Mesenchymal stem cell (in vitro differentiated cells and primary cell): ENCODE data around the gene FOXI1.

ENCODE experiments used
- DNase-seq: peaks from one replicate; pipeline ENCODE4 v3.0.0-alpha.2; 2013
- H2AFZ ChIP-seq: one replicate; pipeline ENCODE4 v1.6.1; 2013; ENCODE audit warnings: low read depth, mild to moderate bottlenecking, control low read depth, inconsistent platforms, low read length, moderate library complexity
- H2AK5ac ChIP-seq: 2 replicates; pipeline ENCODE4 v1.6.1; 2013; ENCODE audit warnings: low read length, moderate library complexity, mild to moderate bottlenecking, inconsistent platforms; ENCODE audit not compliant: severe bottlenecking
- H2BK120ac ChIP-seq: one replicate; pipeline ENCODE4 v1.6.1; 2013; ENCODE audit warnings: low read depth, mild to moderate bottlenecking, inconsistent platforms, low read length, moderate library complexity
- H2BK12ac ChIP-seq, 2 experiments: one replicate each; pipeline ENCODE4 v1.6.1; 2013; ENCODE audit warnings: inconsistent platforms in 2 of 2, low read length in 2 of 2, mild to moderate bottlenecking in 2 of 2, moderate library complexity in 2 of 2, control low read depth in 1 of 2
- H2BK15ac ChIP-seq: one replicate; pipeline ENCODE4 v1.6.1; 2013; ENCODE audit warnings: mild to moderate bottlenecking, low read depth, inconsistent platforms; ENCODE audit not compliant: poor library complexity, severe bottlenecking
- H2BK5ac ChIP-seq: 2 replicates; pipeline ENCODE4 v1.6.1; 2013; ENCODE audit warnings: low read depth, mild to moderate bottlenecking, low read length, control low read depth, inconsistent platforms; ENCODE audit not compliant: poor library complexity, severe bottlenecking
- H3K14ac ChIP-seq, 2 experiments: one replicate each; pipeline ENCODE4 v1.6.1; 2013; ENCODE audit warnings: inconsistent platforms in 2 of 2, low read length in 2 of 2, control low read depth in 1 of 2, mild to moderate bottlenecking in 1 of 2, moderate library complexity in 1 of 2
- H3K18ac ChIP-seq, 2 experiments: one replicate each; pipeline ENCODE4 v1.6.1; 2013; ENCODE audit warnings: inconsistent platforms in 2 of 2, low read length in 2 of 2, control low read depth in 1 of 2, low read depth in 1 of 2, mild to moderate bottlenecking in 1 of 2
- H3K23ac ChIP-seq, 2 experiments: one replicate each; pipeline ENCODE4 v1.6.1; 2013; ENCODE audit warnings: inconsistent platforms in 2 of 2, low read length in 2 of 2, mild to moderate bottlenecking in 2 of 2, moderate library complexity in 2 of 2, control low read depth in 1 of 2
- H3K27ac ChIP-seq: 2 replicates; pipeline ENCODE4 v1.5.1; 2013; ENCODE audit warnings: mild to moderate bottlenecking, moderate library complexity, low read length, control low read depth, inconsistent platforms; ENCODE audit not compliant: poor library complexity, severe bottlenecking
- H3K27me3 ChIP-seq, 2 experiments: 2 replicates each; pipeline versions ENCODE4 v1.6.1 to v1.7.0; 2013; ENCODE audit warnings: low read length in 2 of 2, mild to moderate bottlenecking in 2 of 2, moderate library complexity in 2 of 2, control low read depth in 1 of 2, inconsistent platforms in 1 of 2; ENCODE audit not compliant: control insufficient read depth in 1 of 2, insufficient read depth in 1 of 2
- H3K36me3 ChIP-seq, 2 experiments: 2 replicates each; pipeline versions ENCODE4 v1.6.1 to v1.7.0; 2013; ENCODE audit warnings: low read length in 2 of 2, control low read depth in 1 of 2, inconsistent platforms in 1 of 2, low read depth in 1 of 2, mild to moderate bottlenecking in 1 of 2; ENCODE audit not compliant: insufficient read depth in 2 of 2, control insufficient read depth in 1 of 2
- H3K4ac ChIP-seq, 2 experiments: one replicate each; pipeline ENCODE4 v1.6.1; 2013; ENCODE audit warnings: inconsistent platforms in 2 of 2, low read length in 2 of 2, mild to moderate bottlenecking in 2 of 2, moderate library complexity in 2 of 2, control low read depth in 1 of 2, low read depth in 1 of 2
- H3K4me1 ChIP-seq: 2 replicates; pipeline ENCODE4 v1.6.1; 2013; ENCODE audit warnings: low read depth, low read length, control low read depth; ENCODE audit not compliant: control insufficient read depth, insufficient read depth
- H3K4me2 ChIP-seq: 2 replicates; pipeline ENCODE4 v1.6.1; 2013; ENCODE audit warnings: low read length, mild to moderate bottlenecking, inconsistent platforms; ENCODE audit not compliant: poor library complexity, severe bottlenecking
- H3K4me3 ChIP-seq, 2 experiments: 2 replicates each; pipeline versions ENCODE4 v1.5.1 to v1.7.0; 2013; ENCODE audit warnings: low read length in 2 of 2, mild to moderate bottlenecking in 2 of 2, control low read depth in 1 of 2, low read depth in 1 of 2; ENCODE audit not compliant: insufficient read depth in 1 of 2
- H3K79me1 ChIP-seq: replicated peaks from 2 replicates; pipeline ENCODE4 v1.6.1; 2013; ENCODE audit warnings: mild to moderate bottlenecking, control low read depth, low read length, inconsistent platforms; ENCODE audit not compliant: poor library complexity, severe bottlenecking
- H3K9ac ChIP-seq: 2 replicates; pipeline ENCODE4 v1.7.0; 2013; ENCODE audit warnings: mild to moderate bottlenecking, low read length, moderate library complexity
- H3K9me3 ChIP-seq: 2 replicates; pipeline ENCODE4 v1.7.0; 2013; ENCODE audit warnings: mild to moderate bottlenecking, low read length; ENCODE audit not compliant: control insufficient read depth
- H4K8ac ChIP-seq: one replicate; pipeline ENCODE4 v1.6.1; 2013; ENCODE audit warnings: inconsistent platforms, mild to moderate bottlenecking, low read length, moderate library complexity
- H4K91ac ChIP-seq: one replicate; pipeline ENCODE4 v1.6.1; 2013; ENCODE audit warnings: mild to moderate bottlenecking, low read length, inconsistent platforms
- WGBS: methylation state at CpG from one replicate; pipeline ENCODE4 v1.1.7; 2013; ENCODE audit warnings: mixed read lengths; 5-methylcytosine and 5-hydroxymethylcytosine counted together

FOXI1 gene

GRCh38 chr5:170080786-170081445, 24.8 kb upstream of the FOXI1 start:
- 88% methylated on average over 8 of the region's 8 CpGs for WGBS

GRCh38 chr5:170081616-170082015, 24.1 kb upstream of the FOXI1 start:
- Histone ChIP-seq H3K9ac (no peak overlapping the region), H2BK12ac (no peak overlapping the region), H3K18ac (no peak overlapping the region), H2AFZ (no peak overlapping the region), H3K9me3 (peaks cover 7% of the 10 kb centered on the region), H3K4me2 (no peak overlapping the region), H3K79me1 (no peaks in the 10 kb centered on the region), H3K27ac (no peak overlapping the region), H2AK5ac (no peak overlapping the region), H3K27me3 (peaks cover 0 to 39% of the 10 kb centered on the region in 2 experiments), H4K8ac (no peak overlapping the region), H3K23ac (no peak overlapping the region), H2BK5ac (no peak overlapping the region), H3K4me3 (no peak overlapping the region), H3K4ac (no peak overlapping the region), H3K36me3 (peaks cover 0 to 3% of the 10 kb centered on the region in 2 experiments), H3K4me1 (no peaks in the 10 kb centered on the region), H4K91ac (no peak overlapping the region), H2BK15ac (no peak overlapping the region), H3K14ac (no peak overlapping the region), H2BK120ac (no peak overlapping the region)
- DNase-seq: no peak
- 93% methylated on average over 4 of the region's 4 CpGs for WGBS

More at GRCh38 chr5:170080786-170081445, 24.8 kb upstream of the FOXI1 start:
- Histone ChIP-seq H3K4me2 (no peak overlapping the region), H2BK5ac (no peak overlapping the region), H4K91ac (no peak overlapping the region), H2BK120ac (no peak overlapping the region), H3K14ac (peak overlapping the region in 1 of 2 experiments; percentile 14), H3K27ac (no peak overlapping the region), H3K4me3 (no peak overlapping the region), H2AK5ac (no peak overlapping the region), H2BK12ac (no peak overlapping the region), H3K23ac (no peak overlapping the region), H3K4ac (no peak overlapping the region), H3K9ac (no peak overlapping the region), H3K79me1 (no peaks in the 10 kb centered on the region), H3K9me3 (peaks cover 4% of the 10 kb centered on the region), H4K8ac (no peak overlapping the region), H3K4me1 (no peaks in the 10 kb centered on the region), H2AFZ (no peak overlapping the region), H3K18ac (no peak overlapping the region), H2BK15ac (no peak overlapping the region), H3K36me3 (peaks cover 0 to 3% of the 10 kb centered on the region in 2 experiments), H3K27me3 (peaks cover 0 to 37% of the 10 kb centered on the region in 2 experiments)
- no peak for DNase-seq

- H3K79me1 ChIP-seq: no peaks in the 10 kb centered on the region
Observed at GRCh38 chr5:170082701-170083100, 23.0 kb upstream of the FOXI1 start.

GRCh38 chr5:170087168-170087817, 18.4 kb upstream of the FOXI1 start:
- no peak overlapping the region for H2AFZ ChIP-seq
- H3K4ac ChIP-seq: no peak overlapping the region
- no peaks in the 10 kb centered on the region for H3K4me1 ChIP-seq
- H2BK120ac ChIP-seq: no peak overlapping the region
- no peak overlapping the region for H2BK15ac ChIP-seq
- no peak overlapping the region for H4K91ac ChIP-seq
- no peak overlapping the region for H3K23ac ChIP-seq
- no peak overlapping the region for H2BK5ac ChIP-seq
- no peak for DNase-seq
- H3K4me3 ChIP-seq: no peak overlapping the region
- no peak overlapping the region for H4K8ac ChIP-seq
- no peak overlapping the region for H2AK5ac ChIP-seq
- no peak overlapping the region for H3K4me2 ChIP-seq
- H3K27ac ChIP-seq: no peak overlapping the region
- H2BK12ac ChIP-seq: no peak overlapping the region
- H3K18ac ChIP-seq: no peak overlapping the region
- H3K9ac ChIP-seq: no peak overlapping the region
- peaks cover 7 to 69% of the 10 kb centered on the region in 2 experiments for H3K27me3 ChIP-seq
- 87% methylated on average over 3 of the region's 3 CpGs for WGBS
- H3K9me3 ChIP-seq: peaks cover 10% of the 10 kb centered on the region
- H3K36me3 ChIP-seq: no peaks in the 10 kb centered on the region
- H3K14ac ChIP-seq: no peak overlapping the region
- H3K79me1 ChIP-seq: no peaks in the 10 kb centered on the region

More at GRCh38 chr5:170082701-170083100, 23.0 kb upstream of the FOXI1 start:
- no peak overlapping the region for H3K4me2 ChIP-seq
- no peak overlapping the region for H4K8ac ChIP-seq
- WGBS: 94% methylated on average over 6 of the region's 7 CpGs
- H3K9ac ChIP-seq: no peak overlapping the region
- H2AK5ac ChIP-seq: no peak overlapping the region
- H3K4ac ChIP-seq: no peak overlapping the region
- no peaks in the 10 kb centered on the region for H3K4me1 ChIP-seq
- H3K27me3 ChIP-seq: peaks cover 0 to 50% of the 10 kb centered on the region in 2 experiments
- no peak overlapping the region for H2BK12ac ChIP-seq
- no peak overlapping the region for H3K4me3 ChIP-seq
- no peak for DNase-seq
- no peak overlapping the region for H3K23ac ChIP-seq
- no peak overlapping the region for H2AFZ ChIP-seq
- H2BK120ac ChIP-seq: no peak overlapping the region
- no peak overlapping the region for H4K91ac ChIP-seq
- no peak overlapping the region for H2BK15ac ChIP-seq
- H3K14ac ChIP-seq: no peak overlapping the region
- H3K9me3 ChIP-seq: peaks cover 7% of the 10 kb centered on the region
- H3K36me3 ChIP-seq: peaks cover 0 to 3% of the 10 kb centered on the region in 2 experiments
- H3K18ac ChIP-seq: no peak overlapping the region
- H2BK5ac ChIP-seq: no peak overlapping the region
- no peak overlapping the region for H3K27ac ChIP-seq
